Activated naive CD8-positive, alpha-beta T cell treated with anti-CD3 and anti-CD28 coated beads, Interleukin-2, amount 10 ng/mL, durations not matched to agents 7 days and 5 days (primary cell): ENCODE measurements around the gene LTB4R. TPM values are rescaled to one million over a fixed set of nuclear protein-coding genes. Genes with fewer than 3 reads are reported as not detected.

ENCODE experiments used
- ATAC-seq: fragments of 150-1000 bp; cut with Tn5 transposase; one replicate; pipeline ENCODE4 v1.10.0; 2021; ENCODE audit warnings: low read depth, moderate library complexity
- POLR2A ChIA-PET: fragments of 350-600 bp; sonication (Branson Sonifier 250); formaldehyde crosslinking; loops from one replicate; lab custom pipeline; 2021; ENCODE audit warnings: antibody characterized with exemption; lab: Charles Lee
- DNase-seq: peaks from one replicate; pipeline ENCODE4 v3.0.0; 2021
- H3K27ac Mint-ChIP-seq: one replicate; pipeline ENCODE4 v1.8.0; 2022; ENCODE audit warnings: mild to moderate bottlenecking, mixed read lengths
- H3K27me3 Mint-ChIP-seq: one replicate; pipeline ENCODE4 v1.8.0; 2022; ENCODE audit warnings: mild to moderate bottlenecking, moderate library complexity, mixed read lengths
- H3K36me3 Mint-ChIP-seq: one replicate; pipeline ENCODE4 v1.8.0; 2021; ENCODE audit warnings: mild to moderate bottlenecking, mixed read lengths
- H3K4me1 Mint-ChIP-seq: one replicate; pipeline ENCODE4 v1.8.0; 2021; ENCODE audit warnings: mixed read lengths
- H3K4me3 Mint-ChIP-seq: one replicate; pipeline ENCODE4 v1.8.0; 2022; ENCODE audit warnings: mild to moderate bottlenecking, moderate library complexity, mixed read lengths
- H3K9me3 Mint-ChIP-seq: one replicate; pipeline ENCODE4 v1.8.0; 2021; ENCODE audit warnings: mixed read lengths
- total RNA-seq, 2 experiments: library from RNA; stranded (reverse); gene quantifications; one replicate each; pipeline ENCODE4 v1.2.3, GENCODE V29; 2021

Gene LTB4R
- total RNA-seq, 2 experiments from 2014 or later = 27.0 to 27.8 TPM

- Mint-ChIP-seq H3K27ac (peak within 1 kb of the TSS; percentile 97), H3K27me3 (no peaks in the 10 kb centered on the region), H3K4me3 (peak within 1 kb of the TSS; percentile 95), H3K4me1 (peaks cover 37% of the 10 kb centered on the region), H3K36me3 (peaks cover 6% of the 10 kb centered on the region), H3K9me3 (no peaks in the 10 kb centered on the region)
- ATAC-seq (peak; percentile 88), DNase-seq (peak; percentile 91)
- POLR2A ChIA-PET = interaction anchor here (0.6 to 3.5 kb wide), 28 partner anchors 9 to 159 kb away, joined by 3 to 66 read pairs (median 4); partner anchors contain the start of genes CBLN3, CHMP4A, CIDEB and DCAF11
These were observed 40.0 kb upstream of the LTB4R start, which contains the start of gene RABGGTA for GRCh38 chr14:24271134-24271833. Gene RABGGTA (minus strand): TSS chr14:24271597. CDS start chr14:24271115, 482 bp downstream.

GRCh38 chr14:24271834-24272263, 39.5 kb upstream of the LTB4R start:
- ATAC-seq = no peak
- peaks cover 37% of the 10 kb centered on the region for H3K4me1 Mint-ChIP-seq
- H3K27ac Mint-ChIP-seq = peak overlapping the region; percentile 97
- H3K4me3 Mint-ChIP-seq = peak overlapping the region; percentile 79
- POLR2A ChIA-PET = interaction anchor here (0.9 to 3.5 kb wide), 15 partner anchors 8 to 159 kb away, joined by 3 to 66 read pairs (median 11); partner anchors contain the start of genes CBLN3, CIDEB, DHRS1 and KHNYN
- no peak for DNase-seq
- no peaks in the 10 kb centered on the region for H3K9me3 Mint-ChIP-seq
- no peaks in the 10 kb centered on the region for H3K27me3 Mint-ChIP-seq
- peaks cover 6% of the 10 kb centered on the region for H3K36me3 Mint-ChIP-seq

DNA sequence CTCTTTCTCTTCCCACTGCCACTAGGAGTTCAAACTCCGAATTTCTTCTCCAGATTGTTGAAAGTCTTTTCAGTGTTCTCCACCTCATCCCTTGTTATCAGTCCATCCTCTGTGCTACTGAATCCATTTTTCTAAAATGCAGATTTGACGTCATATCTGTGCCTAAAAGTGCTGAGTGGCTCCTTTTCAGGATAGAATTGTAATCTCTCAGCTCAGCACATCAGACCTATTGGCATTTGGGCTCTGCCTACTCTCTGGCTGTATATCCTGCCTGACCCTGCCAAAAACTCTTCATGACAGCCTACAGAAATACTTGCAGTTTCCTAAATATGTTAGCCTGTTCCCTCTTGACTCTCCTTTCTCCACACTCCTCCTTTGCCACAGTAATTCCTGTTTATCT, 38.8 kb upstream of the LTB4R start:
- Mint-ChIP-seq H3K9me3 (no peaks in the 10 kb centered on the region), H3K4me3 (peak overlapping the region; percentile 79), H3K4me1 (peaks cover 38% of the 10 kb centered on the region), H3K27ac (peak overlapping the region; percentile 97), H3K36me3 (peaks cover 3% of the 10 kb centered on the region), H3K27me3 (no peaks in the 10 kb centered on the region)
- POLR2A ChIA-PET = interaction anchor here (1.2 to 3.5 kb wide), 6 partner anchors 11 to 158 kb away, joined by 3 to 66 read pairs (median 14); partner anchors contain the start of genes CBLN3, CIDEB, DHRS1 and KHNYN
- DNase-seq (no peak), ATAC-seq (no peak)

GRCh38 chr14:24273422-24273998, 37.8 kb upstream of the LTB4R start:
- POLR2A ChIA-PET = interaction anchor here (0.7 to 3.6 kb wide), 5 partner anchors 16 to 44 kb away, joined by 3 to 15 read pairs (median 6); partner anchors contain the start of gene TINF2
- DNase-seq = no peak
- Mint-ChIP-seq H3K27ac (peak overlapping the region; percentile 94), H3K4me3 (no peak overlapping the region), H3K4me1 (peaks cover 42% of the 10 kb centered on the region), H3K27me3 (no peaks in the 10 kb centered on the region), H3K36me3 (peaks cover 6% of the 10 kb centered on the region), H3K9me3 (no peaks in the 10 kb centered on the region)
- no peak for ATAC-seq

GRCh38 chr14:24274101-24274543, 37.2 kb upstream of the LTB4R start:
- POLR2A ChIA-PET = interaction anchor here (0.7 to 3.6 kb wide), 9 partner anchors 9 to 401 kb away, joined by 3 to 15 read pairs (median 4); partner anchors contain the start of gene TINF2
- Mint-ChIP-seq H3K9me3 (no peaks in the 10 kb centered on the region), H3K36me3 (peaks cover 6% of the 10 kb centered on the region), H3K27ac (peak overlapping the region; percentile 94), H3K4me3 (peak overlapping the region; percentile 75), H3K27me3 (no peaks in the 10 kb centered on the region), H3K4me1 (peaks cover 46% of the 10 kb centered on the region)
- ATAC-seq (peak; percentile 9), DNase-seq (no peak)

DNA sequence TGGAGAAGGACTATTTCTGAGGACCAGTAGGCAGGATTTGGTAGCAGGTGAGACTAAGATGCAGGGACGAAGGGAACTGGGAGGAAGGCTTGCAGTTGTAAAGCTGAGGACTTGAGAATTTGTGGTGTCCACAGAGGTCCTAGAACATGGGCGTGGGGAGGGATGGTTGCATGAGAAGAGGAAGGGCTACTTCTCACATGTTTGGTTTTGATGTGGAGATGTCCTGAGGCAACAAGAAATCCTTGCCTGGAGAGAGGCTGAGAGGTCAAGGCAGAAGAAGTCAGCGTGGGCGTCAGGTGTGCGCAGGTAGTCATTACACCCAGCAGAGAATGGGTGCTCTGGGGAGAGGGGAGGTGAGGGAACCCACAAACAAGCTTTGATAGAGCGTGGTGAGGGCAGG, 34.2 kb upstream of the LTB4R start:
- Mint-ChIP-seq H3K36me3 (peaks cover 7% of the 10 kb centered on the region), H3K4me3 (no peak overlapping the region), H3K9me3 (no peaks in the 10 kb centered on the region), H3K4me1 (peaks cover 44% of the 10 kb centered on the region), H3K27ac (no peak overlapping the region), H3K27me3 (peaks cover 5% of the 10 kb centered on the region)
- DNase-seq = no peak
- POLR2A ChIA-PET = interaction anchor here (5.4 kb wide), 1 partner anchor 13 kb away, joined by 19 read pairs; no protein-coding TSS in a partner anchor
- no peak for ATAC-seq

DNA sequence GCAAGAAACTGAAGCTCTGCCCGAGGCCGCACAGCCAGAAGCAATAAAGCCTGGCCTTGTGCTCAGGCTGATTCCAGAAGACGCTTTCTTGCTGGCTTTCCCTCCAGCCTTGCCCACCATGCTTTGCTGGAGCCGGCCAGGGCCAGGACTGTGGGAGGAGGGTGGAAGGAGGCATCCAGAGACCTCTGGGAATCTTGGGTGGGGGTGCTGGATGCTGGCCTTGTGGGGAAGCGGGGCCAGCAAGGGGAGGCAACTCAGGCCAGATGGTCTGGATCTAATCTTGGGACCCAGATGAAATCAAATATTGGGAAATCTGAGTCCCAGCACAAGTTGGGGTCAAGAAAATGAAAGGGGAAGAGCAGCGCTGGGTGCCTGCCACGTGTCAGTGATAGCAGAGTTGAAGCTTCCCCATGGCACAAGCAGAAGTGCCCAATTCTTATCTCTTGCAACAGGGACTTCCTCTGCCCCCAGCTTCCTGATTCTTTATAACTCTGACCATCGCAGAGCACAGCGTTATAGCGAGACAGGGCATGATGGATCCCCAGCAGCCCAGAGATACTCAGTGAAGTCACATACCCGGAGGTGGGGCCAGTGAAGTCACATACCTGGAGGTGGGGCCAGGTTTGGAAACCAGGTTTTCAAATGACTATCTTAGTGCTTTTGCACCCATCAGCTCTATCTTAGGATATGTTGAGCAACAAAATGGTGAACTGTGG, 33.5 kb upstream of the LTB4R start:
- POLR2A ChIA-PET = interaction anchor here (0.5 to 5.4 kb wide), 2 partner anchors 12 to 30 kb away, joined by 4 to 19 read pairs; no protein-coding TSS in a partner anchor
- no peaks in the 10 kb centered on the region for H3K9me3 Mint-ChIP-seq
- DNase-seq (no peak), ATAC-seq (no peak)
- H3K4me3 Mint-ChIP-seq = no peak overlapping the region
- H3K4me1 Mint-ChIP-seq = peaks cover 37% of the 10 kb centered on the region
- H3K36me3 Mint-ChIP-seq = peaks cover 7% of the 10 kb centered on the region
- H3K27me3 Mint-ChIP-seq = peaks cover 7% of the 10 kb centered on the region
- no peak overlapping the region for H3K27ac Mint-ChIP-seq

DNA sequence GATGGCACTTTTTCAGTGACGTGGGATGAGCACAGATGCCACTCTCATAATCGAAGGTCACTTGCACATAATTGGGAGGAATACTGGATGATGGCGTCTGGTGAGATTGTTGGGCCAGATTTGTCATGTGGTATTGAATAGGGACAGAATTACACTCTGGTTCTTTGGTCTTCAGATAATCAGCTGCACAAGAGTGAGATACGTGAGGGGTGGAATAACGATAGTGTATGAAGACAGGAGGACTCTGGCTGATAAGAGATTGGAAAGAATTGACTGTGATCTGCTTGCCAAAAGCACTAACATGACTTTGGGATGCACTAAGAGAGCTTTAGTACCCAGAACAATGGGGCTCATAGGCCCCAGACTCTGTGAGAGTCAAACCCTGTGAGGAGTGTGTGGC, 32.9 kb upstream of the LTB4R start:
- ATAC-seq (no peak), DNase-seq (no peak)
- no peak overlapping the region for H3K27ac Mint-ChIP-seq
- H3K4me3 Mint-ChIP-seq = no peak overlapping the region
- H3K9me3 Mint-ChIP-seq = no peaks in the 10 kb centered on the region
- POLR2A ChIA-PET = interaction anchor here (5.4 kb wide), 1 partner anchor 12 kb away, joined by 19 read pairs; no protein-coding TSS in a partner anchor
- H3K36me3 Mint-ChIP-seq = peaks cover 7% of the 10 kb centered on the region
- H3K27me3 Mint-ChIP-seq = peaks cover 7% of the 10 kb centered on the region
- H3K4me1 Mint-ChIP-seq = peaks cover 32% of the 10 kb centered on the region

GRCh38 chr14:24279301-24280186, 31.8 kb upstream of the LTB4R start:
- Mint-ChIP-seq H3K9me3 (no peaks in the 10 kb centered on the region), H3K4me1 (peaks cover 23% of the 10 kb centered on the region), H3K4me3 (no peak overlapping the region), H3K27me3 (peaks cover 7% of the 10 kb centered on the region), H3K36me3 (peaks cover 7% of the 10 kb centered on the region), H3K27ac (peak overlapping the region; percentile 28)
- DNase-seq (no peak), ATAC-seq (peak; percentile 71)
- POLR2A ChIA-PET = interaction anchor here (0.9 to 5.4 kb wide), 6 partner anchors 8 to 37 kb away, joined by 3 to 19 read pairs (median 7); partner anchors contain the start of genes LTB4R2, RABGGTA and TINF2

DNA sequence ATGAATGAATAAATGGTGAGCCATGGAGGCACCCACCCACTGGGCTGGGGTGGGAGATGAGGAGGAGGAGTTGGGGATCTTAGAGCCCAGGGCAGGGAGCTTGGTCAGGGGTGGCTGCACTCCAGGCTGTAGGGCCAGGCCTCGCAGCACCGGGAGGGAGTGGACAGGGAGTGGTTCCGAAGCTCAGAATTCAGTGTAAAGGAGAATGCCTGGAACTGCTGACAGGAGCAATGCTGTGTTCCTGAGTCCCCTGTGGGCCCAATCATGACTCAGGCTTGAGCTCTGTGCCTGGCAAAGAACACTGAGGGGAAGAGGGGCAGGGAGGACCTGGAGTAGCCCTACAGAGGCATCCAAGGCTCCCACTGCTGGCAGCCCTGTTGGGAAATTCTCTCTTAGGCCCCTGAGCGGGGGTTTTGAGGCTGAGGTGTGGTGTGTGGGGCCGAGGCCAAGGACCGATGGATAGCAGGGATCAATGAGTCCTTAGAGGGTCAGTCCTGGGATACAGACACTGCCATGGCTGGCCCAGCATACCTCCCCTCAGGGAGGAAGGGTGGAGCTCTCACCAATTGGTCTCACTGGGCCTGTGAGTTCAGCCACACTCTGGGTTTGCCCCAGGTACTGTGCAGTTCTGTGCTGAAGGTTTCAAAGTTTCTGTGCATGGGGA, 30.4 kb upstream of the LTB4R start:
- peaks cover 20% of the 10 kb centered on the region for H3K4me1 Mint-ChIP-seq
- POLR2A ChIA-PET = interaction anchor here (1.0 to 5.4 kb wide), 6 partner anchors 9 to 38 kb away, joined by 3 to 19 read pairs (median 7); partner anchors contain the start of genes LTB4R2, RABGGTA and TINF2
- no peak overlapping the region for H3K27ac Mint-ChIP-seq
- no peaks in the 10 kb centered on the region for H3K9me3 Mint-ChIP-seq
- H3K36me3 Mint-ChIP-seq = peaks cover 7% of the 10 kb centered on the region
- no peak overlapping the region for H3K4me3 Mint-ChIP-seq
- H3K27me3 Mint-ChIP-seq = peaks cover 8% of the 10 kb centered on the region
- ATAC-seq (no peak), DNase-seq (no peak)

GRCh38 chr14:24281636-24282035, 29.7 kb upstream of the LTB4R start:
- Mint-ChIP-seq H3K36me3 (peaks cover 9% of the 10 kb centered on the region), H3K27ac (no peak overlapping the region), H3K27me3 (peaks cover 11% of the 10 kb centered on the region), H3K9me3 (no peaks in the 10 kb centered on the region), H3K4me1 (peaks cover 20% of the 10 kb centered on the region), H3K4me3 (no peak overlapping the region)
- POLR2A ChIA-PET = interaction anchor here (0.9 to 5.4 kb wide), 3 partner anchors 8 to 167 kb away, joined by 3 to 19 read pairs (median 4); partner anchors contain the start of gene DCAF11
- no peak for ATAC-seq
- DNase-seq = no peak
